SK-N-MC (cell line): ENCODE data around the gene PCCA.
"Not testable (repeated sequence)": the region's sequence is repeated elsewhere in the genome, so short reads cannot be mapped to it uniquely, and the experiment has no call there.

ENCODE experiments used
- DNase-seq: peaks from one replicate; pipeline ENCODE4 v3.0.0-alpha.2; 2011; ENCODE audit warnings: low read depth, low spot score
- H3K27ac ChIP-seq: fragments of 200-600 bp; sonication (generic); 2 replicates; pipeline ENCODE4 v1.5.1; 2016; ENCODE audit warnings: mixed run types
- H3K36me3 ChIP-seq: fragments of 200-600 bp; sonication (generic); 2 replicates; pipeline ENCODE4 v1.6.1; 2017; ENCODE audit warnings: antibody characterized with exemption, low read length, mixed read lengths; ENCODE audit not compliant: insufficient read depth
- H3K4me3 ChIP-seq: fragments of 200-600 bp; sonication (generic); 2 replicates; pipeline ENCODE4 v1.5.1; 2016
- H3K9ac ChIP-seq: fragments of 200-600 bp; sonication (generic); 2 replicates; pipeline ENCODE4 v1.8.0; 2017; ENCODE audit warnings: mixed run types, mixed read lengths; ENCODE audit not compliant: insufficient read length
- H3K9me3 ChIP-seq: fragments of 200-600 bp; sonication (generic); 2 replicates; pipeline ENCODE4 v1.6.1; 2017; ENCODE audit warnings: low read depth, mild to moderate bottlenecking, antibody characterized with exemption, low read length, moderate library complexity, mixed read lengths
- EZH2 ChIP-seq: fragments of 200-600 bp; sonication (generic); IDR thresholded peaks from one replicate; pipeline ENCODE4 v1.6.1; 2017; ENCODE audit warnings: antibody characterized with exemption
- FOXP2 ChIP-seq: optimal IDR thresholded peaks from 2 replicates; pipeline ENCODE3; 2011; ENCODE audit warnings: mild to moderate bottlenecking, moderate library complexity; ENCODE audit not compliant: insufficient read depth; ENCODE audit errors: extremely low read length, control extremely low read depth
- POLR2AphosphoS5 ChIP-seq: IDR thresholded peaks from 2 replicates; pipeline ENCODE4 v1.6.1; 2012; ENCODE audit warnings: mild to moderate bottlenecking, low read depth, low read length, borderline replicate concordance

Gene PCCA

GRCh38 chr13:100363285-100363711 is 274.4 kb downstream of the PCCA start:
- no peak for DNase-seq
- TF ChIP-seq POLR2AphosphoS5, result no peak
- no peak for TF ChIP-seq FOXP2
- TF ChIP-seq EZH2, result no peak
- Histone ChIP-seq H3K9me3 (no peaks in the 10 kb centered on the region), H3K36me3 (no peaks in the 10 kb centered on the region), H3K9ac (no peak overlapping the region), H3K27ac (0 out of 2 replicates have a peak overlapping the region, but pooled peaks have one; percentile 14), H3K4me3 (no peak overlapping the region)

GRCh38 chr13:100363874-100364273 is 275.0 kb downstream of the PCCA start:
- H3K36me3 ChIP-seq, result peaks cover 5% of the 10 kb centered on the region
- no peak overlapping the region for H3K4me3 ChIP-seq
- no peaks in the 10 kb centered on the region for H3K9me3 ChIP-seq
- H3K27ac ChIP-seq, result no peak overlapping the region
- TF ChIP-seq EZH2, result no peak
- TF ChIP-seq FOXP2, result no peak
- TF ChIP-seq POLR2AphosphoS5, result no peak
- no peak overlapping the region for H3K9ac ChIP-seq
- no peak for DNase-seq

GRCh38 chr13:100364591-100364990 is 275.7 kb downstream of the PCCA start:
- no peak for DNase-seq
- TF ChIP-seq POLR2AphosphoS5 (no peak), EZH2 (no peak), FOXP2 (no peak)
- Histone ChIP-seq H3K9ac (no peak overlapping the region), H3K9me3 (no peaks in the 10 kb centered on the region), H3K27ac (no peak overlapping the region), H3K36me3 (peaks cover 12% of the 10 kb centered on the region), H3K4me3 (no peak overlapping the region)

- no peak for TF ChIP-seq POLR2AphosphoS5
- TF ChIP-seq FOXP2, result no peak
- TF ChIP-seq EZH2, result no peak
- DNase-seq, result no peak
- Histone ChIP-seq H3K9ac (no peak overlapping the region), H3K36me3 (peaks cover 12% of the 10 kb centered on the region), H3K27ac (no peak overlapping the region), H3K9me3 (no peaks in the 10 kb centered on the region), H3K4me3 (no peak overlapping the region)
Observed at GRCh38 chr13:100365680-100366079, 276.8 kb downstream of the PCCA start.

DNA sequence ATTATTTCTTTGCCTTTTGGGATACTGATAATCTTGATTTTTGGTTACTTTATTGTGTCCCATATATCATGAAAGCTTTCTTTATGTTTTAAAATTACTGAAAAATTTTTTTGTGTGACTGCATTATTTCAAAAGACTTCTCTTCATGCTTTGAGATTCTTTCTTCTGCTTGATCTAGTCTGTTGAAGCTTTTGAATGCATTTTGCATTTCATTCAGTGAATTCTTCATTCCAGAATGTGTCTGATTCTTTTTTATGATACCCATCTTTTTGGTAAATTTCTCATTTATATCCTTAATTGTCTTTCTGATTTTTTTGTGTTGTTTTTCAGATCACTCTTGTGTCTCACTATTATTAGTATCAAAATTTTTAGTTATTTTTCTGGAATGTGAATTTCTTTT is 289.6 kb downstream of the PCCA start:
- TF ChIP-seq FOXP2 (no peak), POLR2AphosphoS5 (no peak), EZH2 (no peak)
- DNase-seq, result no peak
- Histone ChIP-seq H3K9ac (no peak overlapping the region), H3K36me3 (peaks cover 16% of the 10 kb centered on the region), H3K9me3 (0 out of 2 replicates have a peak, but pooled peaks cover 4% of the 10 kb centered on the region), H3K4me3 (no peak overlapping the region), H3K27ac (no peak overlapping the region)

DNA sequence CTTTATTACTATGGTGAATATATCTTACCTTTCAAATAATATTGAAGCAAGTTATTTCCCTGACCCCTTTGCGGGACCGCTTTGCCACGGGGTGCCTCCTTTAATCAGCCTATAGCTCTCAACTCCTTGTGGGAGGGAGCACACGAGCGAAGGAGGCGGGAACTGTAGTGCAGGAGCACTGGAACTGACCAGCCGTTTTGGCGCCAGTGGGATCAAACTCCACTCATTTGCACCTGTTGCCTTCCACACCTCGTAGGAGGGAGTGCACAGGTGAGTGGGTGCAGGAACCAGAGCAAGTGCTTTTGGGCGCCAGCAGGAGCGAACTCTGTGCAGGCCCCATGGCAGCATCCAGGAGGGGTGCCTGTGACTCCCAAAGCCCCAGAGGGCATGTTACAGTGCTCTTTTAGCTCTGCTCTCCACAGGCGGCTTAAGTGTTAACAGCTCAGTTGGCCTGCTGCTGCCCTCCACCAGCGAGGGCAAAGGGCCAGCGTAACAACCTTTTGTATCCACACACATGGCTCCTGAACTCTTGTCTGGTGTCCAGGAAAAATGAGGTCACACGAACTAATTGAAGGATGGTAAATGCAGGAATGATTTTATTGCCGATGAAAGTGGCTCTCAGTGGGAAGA is 292.8 kb downstream of the PCCA start:
- no peak overlapping the region for H3K9ac ChIP-seq
- no peak overlapping the region for H3K27ac ChIP-seq
- TF ChIP-seq POLR2AphosphoS5 (no peak), EZH2 (no peak), FOXP2 (no peak)
- DNase-seq, result no peak
- 0 out of 2 replicates have a peak, but pooled peaks cover 4% of the 10 kb centered on the region for H3K9me3 ChIP-seq
- peaks cover 16% of the 10 kb centered on the region for H3K36me3 ChIP-seq
- H3K4me3 ChIP-seq, result no peak overlapping the region

- Histone ChIP-seq H3K9ac (no peak overlapping the region), H3K9me3 (no peaks in the 10 kb centered on the region), H3K36me3 (peaks cover 18% of the 10 kb centered on the region), H3K4me3 (no peak overlapping the region), H3K27ac (no peak overlapping the region)
- DNase-seq, result no peak
- TF ChIP-seq EZH2, result no peak
- TF ChIP-seq POLR2AphosphoS5, result no peak
Observed at GRCh38 chr13:100382785-100383184, 293.9 kb downstream of the PCCA start.

DNA sequence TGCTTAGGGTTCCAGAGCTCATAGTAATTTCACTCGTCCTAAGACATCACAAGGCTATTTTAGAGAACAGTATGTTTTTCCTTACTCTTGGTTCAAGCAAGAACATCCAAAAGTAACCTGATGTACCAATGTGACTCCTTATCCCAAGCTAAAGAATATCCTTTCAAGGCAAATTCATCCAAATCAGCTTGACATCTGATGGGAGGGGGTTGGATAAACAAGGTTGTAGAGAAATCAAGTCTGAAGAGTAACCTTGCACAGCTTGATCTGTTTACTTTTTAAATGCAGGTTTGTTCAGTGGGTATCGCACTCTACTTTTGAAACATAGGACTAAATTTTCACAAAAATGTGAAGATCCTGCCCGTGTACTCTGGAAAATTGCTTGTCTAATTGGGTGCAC is 298.5 kb downstream of the PCCA start:
- Histone ChIP-seq H3K27ac (no peak overlapping the region), H3K9ac (no peak overlapping the region), H3K4me3 (no peak overlapping the region), H3K36me3 (peaks cover 6% of the 10 kb centered on the region; the same call in 1 of the 2 replicates), H3K9me3 (no peaks in the 10 kb centered on the region)
- no peak for TF ChIP-seq FOXP2
- TF ChIP-seq EZH2, result no peak
- TF ChIP-seq POLR2AphosphoS5, result no peak
- DNase-seq, result no peak

- H3K4me3 ChIP-seq, H3K9me3 ChIP-seq, DNase-seq, H3K36me3 ChIP-seq, H3K9ac ChIP-seq, H3K27ac ChIP-seq: not testable (repeated sequence)
Observed at GRCh38 chr13:100388150-100388549, 299.3 kb downstream of the PCCA start.

DNA sequence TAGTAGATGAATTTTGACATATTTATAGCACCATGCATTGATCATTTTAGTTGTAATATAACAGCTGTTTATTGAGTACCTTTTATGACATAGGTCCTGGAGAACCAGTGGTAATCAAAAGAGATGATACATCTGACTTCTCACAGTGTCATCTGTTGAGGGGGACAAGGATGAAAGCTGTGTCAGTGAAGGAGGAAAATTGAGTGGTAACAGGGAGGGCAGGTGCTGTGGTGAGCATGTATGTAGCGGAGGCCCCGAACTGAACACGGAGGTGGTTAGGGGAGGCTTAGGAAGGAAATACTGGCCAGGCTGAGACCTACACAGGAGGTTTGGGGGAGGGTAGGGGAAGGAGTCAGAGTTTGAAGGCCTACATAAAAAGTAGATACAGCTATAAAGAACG is 300.0 kb downstream of the PCCA start:
- DNase-seq, result no peak
- no peak for TF ChIP-seq FOXP2
- no peak for TF ChIP-seq POLR2AphosphoS5
- no peak for TF ChIP-seq EZH2
- no peak overlapping the region for H3K27ac ChIP-seq
- H3K9ac ChIP-seq, result no peak overlapping the region
- H3K9me3 ChIP-seq, result no peaks in the 10 kb centered on the region
- peaks cover 6% of the 10 kb centered on the region; the same call in 1 of the 2 replicates for H3K36me3 ChIP-seq
- no peak overlapping the region for H3K4me3 ChIP-seq
